Measurements from ENCODE around the gene RSPO4. TPM values are rescaled to one million over a fixed set of nuclear protein-coding genes. Genes with fewer than 3 reads are reported as not detected.

The RSPO4 gene
- polyA plus RNA-seq, 12 donors = 0.18 to 1.0 (median 0.28) TPM; not detected in 3

DNA sequence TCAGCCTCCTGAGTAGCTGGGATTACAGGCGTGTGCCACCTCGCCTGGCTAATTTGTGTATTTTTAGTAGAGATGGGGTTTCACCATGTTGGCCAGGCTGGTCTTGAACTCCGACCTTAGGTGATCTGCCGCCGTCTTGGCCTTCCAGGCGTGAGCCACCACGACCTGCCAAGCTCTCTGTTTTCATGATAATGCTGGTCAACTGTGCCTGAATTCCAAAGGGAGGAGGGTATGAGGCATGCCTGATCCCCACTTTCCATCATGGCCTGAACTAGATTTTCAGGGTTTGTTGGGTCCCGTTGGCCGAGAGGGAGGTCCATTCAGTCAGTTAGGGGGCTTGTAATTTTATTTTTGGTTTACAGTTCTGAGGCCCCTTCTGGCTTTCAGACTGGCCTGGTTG is 58.0 kb downstream of the RSPO4 start:
- DNase-seq = no peak

GRCh38 chr20:942611-943010 is 59.5 kb downstream of the RSPO4 start:
- DNase-seq = no peak

DNA sequence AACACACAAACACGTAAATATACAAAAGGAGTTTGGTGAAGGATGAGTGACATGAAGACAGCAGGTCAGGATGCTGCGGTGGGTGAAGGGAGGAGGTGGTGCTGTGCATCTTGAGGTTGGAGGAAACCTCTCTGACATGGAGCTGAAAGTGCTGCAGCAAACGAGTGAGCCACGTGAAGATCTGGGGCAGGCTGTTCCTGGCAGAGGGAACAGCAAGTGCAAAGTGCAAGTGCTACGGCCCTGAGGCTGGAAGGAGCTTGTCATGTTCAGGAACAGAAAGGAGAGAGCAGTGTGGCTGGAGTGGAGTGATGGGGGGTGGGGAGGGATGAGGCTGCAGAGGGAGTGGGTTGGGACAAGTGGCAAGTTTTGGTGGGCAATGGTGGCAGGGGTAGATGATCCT is 61.2 kb downstream of the RSPO4 start:
- DNase-seq = no peak

DNA sequence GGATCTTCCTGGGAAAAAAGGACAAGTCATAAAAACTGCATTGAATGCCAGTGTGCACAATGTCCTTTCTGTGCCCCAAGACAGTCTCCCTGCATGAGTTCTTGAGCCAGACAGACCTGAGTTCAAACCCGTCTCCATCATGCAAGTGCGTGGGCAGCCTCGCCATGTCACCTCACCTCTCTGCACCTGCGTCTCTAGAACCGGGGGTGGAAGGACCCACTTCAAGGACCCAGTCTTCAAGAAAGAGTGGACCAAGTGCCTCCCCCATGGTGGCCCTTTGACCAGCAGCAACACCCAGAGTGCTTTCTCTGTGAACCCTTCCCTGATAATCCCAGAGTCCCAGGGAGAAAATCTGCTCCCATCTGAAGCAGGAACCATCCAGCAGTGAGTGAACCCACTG is 62.5 kb downstream of the RSPO4 start:
- no peak for DNase-seq

- DNase-seq = no peak
These were observed 67.8 kb downstream of the RSPO4 start for GRCh38 chr20:934186-934840.

DNA sequence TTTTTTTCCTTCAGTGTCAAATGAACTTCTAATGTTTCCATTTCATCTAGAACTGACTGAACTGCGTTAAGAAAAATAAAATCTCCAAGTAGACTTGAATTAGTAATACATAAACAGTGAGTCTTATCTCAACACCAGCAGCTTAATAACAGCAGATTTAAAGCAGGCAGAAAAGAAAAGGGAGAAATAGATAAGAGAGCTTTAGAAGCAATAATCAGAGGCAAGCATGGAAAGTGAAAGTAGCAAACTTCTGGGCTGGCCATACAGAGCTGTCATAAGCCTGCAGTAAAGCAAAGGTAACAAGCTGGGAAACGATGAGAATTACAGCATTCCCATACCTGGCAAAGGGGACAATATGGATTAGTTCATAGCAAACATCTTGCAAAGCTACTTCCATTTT is 69.1 kb downstream of the RSPO4 start:
- DNase-seq = no peak

GRCh38 chr20:931401-931800 is 70.7 kb downstream of the RSPO4 start:
- DNase-seq = no peak

GRCh38 chr20:926670-927069 is 75.4 kb downstream of the RSPO4 start:
- no peak for DNase-seq

DNA sequence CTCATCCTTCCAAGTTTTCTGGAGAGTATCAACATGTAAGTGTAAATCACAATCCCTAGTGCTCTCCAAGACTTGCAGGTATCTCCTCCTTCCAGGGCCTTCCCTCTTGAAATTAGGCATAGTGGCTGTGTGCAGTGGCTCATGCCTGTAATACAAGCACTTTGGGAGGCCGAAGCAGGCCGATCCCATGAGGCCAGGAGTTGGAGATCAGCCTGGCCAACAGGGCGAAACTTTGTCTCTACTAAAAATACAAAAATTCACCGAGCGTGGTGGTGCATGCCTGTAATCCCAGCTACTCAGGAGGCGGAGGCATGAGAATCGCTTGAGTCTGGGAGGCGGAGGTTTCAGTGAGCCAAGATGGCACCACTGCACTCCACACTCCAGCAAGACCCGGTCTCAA is 76.6 kb downstream of the RSPO4 start:
- no peak for DNase-seq

GRCh38 chr20:924639-925038 is 77.5 kb downstream of the RSPO4 start:
- no peak for DNase-seq

DNA sequence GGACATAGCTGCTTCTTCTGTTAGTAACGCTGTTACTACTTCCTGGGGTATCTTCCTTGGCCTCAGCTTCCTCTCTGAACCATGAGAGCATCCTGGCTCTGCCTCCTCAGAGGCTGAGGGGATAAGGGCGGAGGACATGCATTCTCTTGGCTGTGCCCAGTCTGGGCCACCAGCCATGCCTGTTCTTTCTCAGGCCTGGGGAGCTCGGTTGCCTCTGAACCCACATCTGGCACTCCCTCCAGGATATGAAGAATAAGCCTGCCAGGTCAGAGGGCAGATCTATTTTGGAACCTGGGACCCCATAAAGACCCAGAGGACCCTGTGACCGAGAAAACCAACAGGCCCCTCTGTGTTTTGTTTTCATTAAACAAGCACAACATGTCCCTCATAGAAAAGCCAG is 79.3 kb downstream of the RSPO4 start:
- DNase-seq = no peak

GRCh38 chr20:921068-921467 is 81.0 kb downstream of the RSPO4 start:
- DNase-seq = no peak

GRCh38 chr20:920311-920710 is 81.8 kb downstream of the RSPO4 start:
- DNase-seq = no peak

DNA sequence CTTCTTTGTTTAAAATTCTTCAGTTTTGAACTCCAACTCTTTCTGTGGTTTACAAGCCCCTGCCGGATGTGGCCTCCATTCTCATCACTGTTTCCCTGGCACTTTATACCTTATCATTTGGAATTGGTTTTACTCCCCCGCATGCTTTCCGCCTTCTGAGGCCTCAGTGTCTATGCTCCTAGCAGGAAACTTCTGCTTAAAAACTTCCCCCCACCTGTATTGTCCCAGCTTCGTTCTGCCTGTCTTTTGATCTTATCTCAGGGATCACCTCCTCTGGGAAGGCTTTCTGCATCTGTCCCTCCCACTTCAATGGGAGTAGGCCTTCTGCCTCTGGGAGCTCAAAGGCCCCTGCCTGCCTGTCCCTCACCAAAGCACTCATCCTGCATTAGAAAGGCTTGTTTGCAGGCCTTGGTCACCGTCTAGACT is 82.6 kb downstream of the RSPO4 start:
- DNase-seq = no peak

- DNase-seq = no peak
These were observed 84.7 kb downstream of the RSPO4 start for GRCh38 chr20:917416-917815.

DNA sequence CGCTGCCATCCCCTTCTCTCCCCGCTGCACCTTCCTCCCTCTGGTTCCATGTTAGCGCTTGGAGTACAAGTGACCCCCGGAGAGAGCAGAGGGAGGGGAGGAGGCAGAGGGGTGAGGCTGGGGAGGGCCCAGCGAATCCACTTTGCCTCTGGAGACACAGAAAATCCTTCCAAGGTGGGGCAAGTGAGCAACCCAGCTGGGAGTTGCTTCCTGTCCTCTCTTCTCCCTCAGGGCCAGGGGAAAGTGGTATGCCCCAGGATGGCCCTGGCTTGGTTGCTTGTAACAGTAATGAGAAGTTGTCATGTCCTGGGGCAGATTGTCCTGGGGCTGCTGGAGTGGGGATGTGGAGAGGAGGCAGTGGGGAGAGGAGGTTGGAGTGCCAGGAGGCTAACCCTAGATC is 85.3 kb downstream of the RSPO4 start:
- no peak for DNase-seq

GRCh38 chr20:916125-916799 is 85.8 kb downstream of the RSPO4 start, which contains the start of gene ANGPT4:
Gene ANGPT4 (minus strand): TSS chr20:916334. CDS start chr20:916214, 120 bp downstream.
- DNase-seq = no peak

DNA sequence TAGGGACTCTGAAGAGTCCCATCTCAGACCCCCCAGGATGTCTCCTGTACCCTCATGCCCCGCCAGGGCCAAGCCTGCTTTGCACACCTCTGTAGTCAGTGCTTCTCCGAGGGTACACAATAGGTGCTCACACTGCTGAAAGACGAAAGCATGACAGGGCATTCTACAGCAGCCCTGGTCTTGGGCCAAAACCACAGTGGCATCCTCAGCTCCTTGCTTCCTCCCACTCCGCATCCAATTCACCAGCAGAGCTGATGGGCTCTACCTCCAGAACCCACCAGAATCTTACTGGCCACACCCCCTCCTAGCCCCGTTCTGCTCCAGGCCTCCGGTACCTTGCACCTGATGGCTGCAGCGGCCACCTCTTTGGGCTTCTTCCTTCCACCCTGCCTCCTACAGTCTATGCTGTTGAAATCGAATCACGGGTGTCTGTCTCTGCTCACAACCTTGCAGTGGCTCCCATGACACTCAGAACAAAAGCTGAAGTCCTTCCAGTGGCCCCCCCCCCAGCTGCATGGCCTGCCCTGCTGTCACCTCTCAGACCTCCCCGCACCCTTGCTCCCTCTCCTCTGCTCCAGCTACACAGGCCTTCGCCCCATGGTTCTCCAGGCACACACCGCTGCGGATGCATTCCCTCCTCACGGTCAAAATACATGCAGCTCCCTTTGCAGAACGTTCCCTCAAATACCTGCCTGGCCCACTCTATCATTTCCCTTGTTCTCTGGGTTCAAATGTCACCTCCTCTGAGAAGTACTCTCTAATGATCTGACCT is 87.2 kb downstream of the RSPO4 start:
- no peak for DNase-seq

- no peak for DNase-seq
These were observed 88.7 kb downstream of the RSPO4 start for GRCh38 chr20:913306-913849.

DNA sequence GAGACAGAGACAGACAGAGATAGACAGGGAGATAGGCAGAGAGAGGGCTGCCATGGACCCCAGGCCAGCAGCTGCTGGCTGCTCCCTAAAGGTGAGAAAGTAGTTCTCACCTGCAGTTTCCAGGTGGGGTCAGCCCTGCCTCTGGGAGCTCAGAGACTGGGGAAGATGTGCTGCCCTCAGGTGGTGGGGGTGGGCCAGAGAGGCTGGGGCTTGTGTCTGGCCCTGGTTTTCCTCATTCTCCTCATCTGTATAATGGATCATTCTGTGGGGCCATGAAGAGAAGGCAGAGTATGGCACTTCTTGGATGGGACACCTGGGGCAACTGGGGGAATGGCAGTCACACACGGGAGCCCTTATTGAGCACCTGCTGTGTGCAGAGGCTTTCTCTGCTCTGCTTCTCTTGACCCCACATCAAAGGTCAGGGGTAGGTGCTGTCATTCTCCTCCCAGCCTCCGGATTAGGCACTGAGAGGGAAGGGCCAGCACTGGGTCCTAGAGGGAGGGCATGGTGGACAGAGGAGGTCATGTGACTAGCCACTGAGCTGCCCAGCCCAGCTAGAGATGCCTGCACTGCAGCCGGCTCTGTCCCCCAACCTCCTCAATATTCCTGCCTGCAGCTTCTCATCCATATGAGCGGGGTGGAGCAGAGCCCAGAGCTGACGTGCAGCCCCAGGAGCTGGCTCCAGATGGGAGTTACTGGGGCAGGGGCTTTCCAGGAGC is 90.1 kb downstream of the RSPO4 start:
- no peak for DNase-seq

DNA sequence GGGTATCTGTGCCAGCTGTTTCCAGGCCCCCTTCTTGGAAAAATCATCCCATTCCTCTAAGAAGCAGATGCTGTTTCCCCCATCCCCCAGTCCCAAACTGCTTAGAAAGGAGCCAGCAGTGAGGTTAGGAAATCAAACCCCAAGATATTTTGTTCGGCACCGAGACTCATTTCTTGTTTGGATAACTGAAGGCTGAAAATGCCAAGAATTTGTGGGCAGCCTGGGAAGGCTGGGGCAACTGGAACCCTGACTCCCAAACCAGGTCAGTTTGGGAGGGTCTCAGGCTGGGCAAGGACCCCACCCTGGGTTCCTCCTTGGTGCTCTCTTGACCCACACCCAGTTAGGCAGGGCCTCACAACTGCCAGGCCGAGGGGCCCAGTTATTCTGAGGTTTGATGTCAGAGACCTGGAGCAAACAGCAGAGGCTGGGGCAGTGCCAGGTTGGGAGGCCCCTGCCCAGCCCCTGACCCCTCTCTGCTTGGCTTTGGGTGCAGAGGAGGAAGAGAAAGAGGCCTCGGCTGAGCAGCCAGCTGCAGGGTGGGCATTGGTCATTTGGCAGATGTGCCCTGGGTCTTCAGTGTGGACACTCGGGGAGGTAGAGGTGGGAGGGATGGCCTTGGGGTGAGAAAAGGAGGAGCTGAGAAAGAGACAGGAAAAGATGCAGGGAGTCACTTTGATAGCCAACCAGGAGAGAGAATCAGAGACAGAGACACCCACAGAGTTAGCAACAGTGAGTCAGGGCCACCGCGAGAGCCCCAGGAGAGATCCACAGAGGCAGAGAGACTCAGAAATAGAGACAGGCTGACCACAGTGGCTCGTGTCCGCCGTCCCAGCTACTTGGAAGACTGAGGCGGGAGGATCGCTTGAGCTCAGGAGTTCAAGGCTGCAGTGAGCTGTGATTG is 91.0 kb downstream of the RSPO4 start:
- no peak for DNase-seq
